GM21526 (cell line): Measurements from ENCODE around the gene LIN7C.
"Not testable (repeated sequence)": the region's sequence is repeated elsewhere in the genome, so short reads cannot be mapped to it uniquely, and the experiment has no call there.

Experiments used
- ATAC-seq: cut with Tn5 transposase; IDR thresholded peaks from one replicate; pipeline ENCODE4 v1.9.1; 2021; ENCODE audit warnings: moderate library complexity; ENCODE audit not compliant: unreplicated experiment, low FRiP score

LIN7C gene

DNA sequence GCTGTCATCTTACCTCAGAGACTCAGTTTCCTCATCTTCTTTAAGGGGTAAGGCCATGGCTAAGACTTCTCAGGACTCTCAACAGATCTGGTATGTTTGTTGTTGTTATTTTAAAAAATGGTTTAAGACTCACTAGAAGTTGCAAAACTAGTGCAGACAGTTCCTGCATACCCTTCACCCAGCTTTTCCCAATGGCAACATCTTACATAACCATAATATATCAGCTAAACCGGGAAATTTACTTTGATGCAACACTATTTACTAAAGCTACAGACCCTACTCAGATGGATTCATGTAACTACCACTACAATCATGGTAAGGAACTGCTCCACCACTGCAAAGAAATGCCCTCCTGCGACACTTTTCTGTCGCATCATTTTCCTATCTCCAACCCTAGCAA lies 54.4 kb downstream of the LIN7C start:
- no peak for ATAC-seq

DNA sequence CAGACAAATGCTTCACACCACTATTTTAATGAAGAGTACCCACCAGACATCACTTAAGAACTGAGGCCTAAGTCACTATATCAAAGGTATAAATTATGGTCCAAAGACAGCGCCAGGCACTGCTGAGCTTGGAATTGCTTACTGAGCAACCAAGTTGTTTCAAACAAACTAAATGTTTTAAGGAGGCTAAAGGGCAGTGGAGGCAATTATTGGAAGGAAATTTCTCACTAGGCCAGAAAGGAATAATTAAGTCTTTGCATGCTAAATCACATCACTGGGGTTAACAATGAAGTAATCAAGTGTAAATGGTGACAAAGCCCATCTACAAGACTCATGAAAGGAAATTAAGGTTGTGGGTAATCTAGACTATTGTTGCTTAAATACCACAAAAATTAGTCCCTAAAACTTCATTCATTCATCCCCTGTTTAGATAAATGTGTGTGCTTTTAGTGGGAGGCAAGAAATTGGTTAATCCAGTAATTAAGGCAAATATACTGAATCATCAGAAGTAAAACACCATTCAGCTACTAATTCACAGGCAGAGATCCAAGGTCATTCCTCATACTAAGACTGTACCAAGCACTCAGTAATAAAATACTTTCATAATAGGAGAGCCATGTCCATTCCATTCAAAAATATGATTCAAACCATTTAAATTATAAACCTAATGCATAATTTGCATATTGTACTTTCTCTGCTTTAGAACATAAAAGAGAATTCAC lies 55.2 kb downstream of the LIN7C start:
- no peak for ATAC-seq

DNA sequence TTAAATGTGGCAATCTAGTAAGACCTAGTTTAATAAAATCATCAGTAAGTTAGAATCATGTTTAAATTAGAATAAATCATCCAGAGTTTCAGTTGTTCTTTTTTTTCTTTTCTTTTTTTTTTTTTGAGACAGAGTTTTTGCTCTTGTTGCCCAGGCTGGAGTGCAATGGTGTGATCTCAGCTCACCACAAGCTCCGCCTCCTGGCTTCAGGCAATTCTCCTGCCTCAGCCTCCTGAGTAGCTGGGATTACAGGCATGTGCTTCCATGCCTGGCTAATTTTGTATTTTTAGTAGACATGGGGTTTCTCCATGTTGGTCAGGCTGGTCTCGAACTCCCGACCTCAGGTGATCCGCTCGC lies 58.4 kb downstream of the LIN7C start:
- not testable (repeated sequence) for ATAC-seq

DNA sequence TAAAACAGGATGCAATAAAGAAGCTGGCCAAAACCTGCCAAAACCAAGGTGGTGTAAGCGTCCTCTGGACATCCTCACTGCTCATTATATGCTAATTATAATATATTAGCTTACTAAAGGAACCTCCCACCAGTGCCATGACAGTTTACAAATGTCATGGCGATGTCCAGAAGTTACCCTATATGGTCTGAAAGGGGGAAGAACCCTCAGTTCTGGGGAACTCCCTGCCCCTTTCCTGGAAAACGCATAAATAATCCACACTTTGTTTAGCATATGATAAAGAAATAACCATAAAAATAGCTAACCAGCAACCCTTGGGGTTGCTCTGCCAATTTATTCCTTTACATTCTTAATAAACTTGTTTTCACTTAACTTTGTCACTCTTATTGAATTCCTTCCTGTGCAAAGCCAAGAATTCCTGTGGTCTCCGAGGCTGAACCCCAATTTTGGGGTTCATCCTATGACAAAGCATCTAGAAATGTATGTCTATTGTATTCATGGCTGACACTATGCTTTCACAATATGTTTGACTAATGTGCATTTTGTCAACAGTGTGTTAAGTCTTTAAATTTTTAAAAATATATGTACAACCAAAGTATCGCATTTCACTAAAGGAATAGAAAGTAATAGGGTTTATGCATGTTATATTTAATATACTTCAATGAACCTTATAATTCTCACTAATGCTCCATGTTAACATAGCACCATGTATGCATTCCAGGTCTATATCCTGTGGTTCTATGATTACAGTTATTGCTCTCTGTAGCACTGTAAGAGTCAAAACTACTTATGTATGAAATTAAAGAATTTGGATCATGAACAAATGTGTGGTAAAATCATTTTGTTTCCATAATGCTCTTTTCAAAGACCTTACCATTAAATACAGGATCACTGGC lies 59.0 kb downstream of the LIN7C start:
- no peak for ATAC-seq

DNA sequence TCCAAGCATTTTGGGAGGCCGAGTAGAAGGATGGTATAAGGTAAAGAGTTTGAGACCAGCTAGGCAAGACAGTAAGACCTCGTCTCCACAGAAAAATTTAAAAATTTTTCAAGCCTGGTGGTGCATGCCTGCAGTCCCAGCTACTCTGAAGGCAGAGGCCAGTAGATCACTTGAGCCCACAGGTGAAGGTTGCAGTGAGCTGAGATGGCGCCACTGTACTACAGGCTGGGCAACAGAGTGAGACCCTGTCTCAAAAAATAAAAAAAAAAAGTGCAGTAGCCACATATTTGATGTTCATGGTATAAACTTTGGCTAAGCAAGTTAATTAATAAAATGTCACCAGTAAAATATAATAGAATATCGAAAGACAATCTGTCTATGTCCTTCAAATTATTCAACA lies 60.9 kb downstream of the LIN7C start:
- no peak for ATAC-seq

DNA sequence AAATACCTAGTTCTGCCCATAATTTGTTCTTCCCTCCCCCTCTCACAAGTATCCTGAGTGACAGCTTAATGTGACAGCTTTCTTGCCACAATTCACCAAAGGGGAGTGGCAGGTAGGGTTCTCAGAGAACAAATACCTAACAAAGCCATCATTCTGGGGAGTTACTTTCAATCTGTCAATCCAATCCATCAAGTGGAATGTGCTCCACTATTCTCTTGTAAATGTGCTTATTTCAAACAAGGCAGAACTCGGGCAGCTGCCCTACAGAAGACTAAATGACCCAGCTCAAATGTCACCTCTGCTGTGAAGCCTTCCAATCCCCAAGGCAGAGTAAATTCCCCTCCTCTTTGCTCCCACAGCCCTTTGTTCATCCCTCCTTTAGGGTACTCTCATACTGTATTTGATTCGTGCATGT lies 61.8 kb downstream of the LIN7C start:
- no peak for ATAC-seq
